Measurements from ENCODE around the gene UCP3.

The UCP3 gene

DNA sequence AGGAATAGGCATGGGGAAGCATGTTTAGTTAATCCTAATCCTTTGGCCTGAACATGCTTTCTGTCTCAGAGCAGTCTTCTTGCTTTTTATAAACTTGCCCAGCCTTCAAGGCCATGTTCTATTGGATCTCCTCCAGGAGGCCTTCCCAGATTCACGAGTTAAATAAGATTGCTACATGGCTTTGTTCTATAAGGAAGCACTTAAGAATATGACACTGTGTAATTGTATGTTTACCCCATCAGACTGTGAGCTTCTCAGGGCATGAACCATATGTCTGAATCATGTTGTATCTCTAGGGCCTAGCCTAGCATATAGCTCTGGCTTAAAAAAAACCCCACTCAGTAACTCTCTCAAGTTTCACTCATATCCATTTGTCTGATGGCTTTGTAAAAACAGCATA lies 26.4 kb upstream of the UCP3 start:
- H3K27me3 ChIP-seq (ENCODE audit: low read depth, low read length) = no peaks in the 10 kb centered on the region
- TF ChIP-seq, protein P1, sequence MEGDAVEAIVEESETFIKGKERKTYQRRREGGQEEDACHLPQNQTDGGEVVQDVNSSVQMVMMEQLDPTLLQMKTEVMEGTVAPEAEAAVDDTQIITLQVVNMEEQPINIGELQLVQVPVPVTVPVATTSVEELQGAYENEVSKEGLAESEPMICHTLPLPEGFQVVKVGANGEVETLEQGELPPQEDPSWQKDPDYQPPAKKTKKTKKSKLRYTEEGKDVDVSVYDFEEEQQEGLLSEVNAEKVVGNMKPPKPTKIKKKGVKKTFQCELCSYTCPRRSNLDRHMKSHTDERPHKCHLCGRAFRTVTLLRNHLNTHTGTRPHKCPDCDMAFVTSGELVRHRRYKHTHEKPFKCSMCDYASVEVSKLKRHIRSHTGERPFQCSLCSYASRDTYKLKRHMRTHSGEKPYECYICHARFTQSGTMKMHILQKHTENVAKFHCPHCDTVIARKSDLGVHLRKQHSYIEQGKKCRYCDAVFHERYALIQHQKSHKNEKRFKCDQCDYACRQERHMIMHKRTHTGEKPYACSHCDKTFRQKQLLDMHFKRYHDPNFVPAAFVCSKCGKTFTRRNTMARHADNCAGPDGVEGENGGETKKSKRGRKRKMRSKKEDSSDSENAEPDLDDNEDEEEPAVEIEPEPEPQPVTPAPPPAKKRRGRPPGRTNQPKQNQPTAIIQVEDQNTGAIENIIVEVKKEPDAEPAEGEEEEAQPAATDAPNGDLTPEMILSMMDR (IDR thresholded peaks at IDR 0.05; ENCODE audit: low read depth, low read length) = no peak
- no peak for TF ChIP-seq EZH2phosphoT487 (IDR thresholded peaks at IDR 0.05; ENCODE audit: low read depth)
- no peak overlapping the region for H3K4me3 ChIP-seq (ENCODE audit: low read length)
- H3K9me3 ChIP-seq (ENCODE audit: insufficient read depth, low read length) = no peaks in the 10 kb centered on the region
- H4K20me1 ChIP-seq (ENCODE audit: insufficient read depth, low read length) = no peaks in the 10 kb centered on the region
- H3K36me3 ChIP-seq (replicated peaks; ENCODE audit: low read depth, low read length) = peaks cover 33% of the 10 kb centered on the region
- no peaks in the 10 kb centered on the region for H3K79me2 ChIP-seq (ENCODE audit: low read length)
- no peaks in the 10 kb centered on the region for H3K4me1 ChIP-seq (ENCODE audit: low read length)
- H2AFZ ChIP-seq (ENCODE audit: low read depth, low read length) = no peak overlapping the region
- no peak overlapping the region for H3K9ac ChIP-seq (ENCODE audit: low read length)
- H3K4me2 ChIP-seq (ENCODE audit: low read length) = no peak overlapping the region
- H3K27ac ChIP-seq (ENCODE audit: low read length) = no peak overlapping the region

DNA sequence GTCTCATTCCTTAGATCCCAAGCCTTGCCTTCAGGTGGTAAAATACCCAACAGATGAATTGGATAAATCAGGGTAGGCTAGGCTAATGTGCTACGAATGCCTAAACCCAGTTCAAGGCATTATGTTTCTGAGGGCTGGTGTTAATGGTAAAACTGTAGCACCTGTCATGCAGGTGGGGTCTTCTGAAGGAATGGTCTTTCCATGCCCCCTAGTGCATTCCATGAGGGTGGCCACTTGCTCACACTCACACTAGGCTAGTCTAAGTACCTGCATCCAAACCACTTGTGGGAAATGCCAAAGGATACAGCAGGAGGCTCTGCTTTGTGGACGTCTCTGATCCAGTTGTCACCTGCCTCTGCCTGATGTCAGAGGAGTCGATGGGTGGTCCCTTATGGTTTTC lies 24.2 kb upstream of the UCP3 start:
- Histone ChIP-seq H3K27ac (ENCODE audit: low read length) (no peak overlapping the region), H3K27me3 (ENCODE audit: low read depth, low read length) (no peaks in the 10 kb centered on the region), H3K79me2 (ENCODE audit: low read length) (no peaks in the 10 kb centered on the region), H4K20me1 (ENCODE audit: insufficient read depth, low read length) (no peaks in the 10 kb centered on the region), H3K36me3 (replicated peaks; ENCODE audit: low read depth, low read length) (peaks cover 28% of the 10 kb centered on the region), H3K9me3 (ENCODE audit: insufficient read depth, low read length) (no peaks in the 10 kb centered on the region), H2AFZ (ENCODE audit: low read depth, low read length) (no peak overlapping the region), H3K4me2 (ENCODE audit: low read length) (no peak overlapping the region), H3K4me3 (ENCODE audit: low read length) (no peak overlapping the region), H3K4me1 (ENCODE audit: low read length) (no peaks in the 10 kb centered on the region), H3K9ac (ENCODE audit: low read length) (no peak overlapping the region)
- no peak for TF ChIP-seq EZH2phosphoT487 (IDR thresholded peaks at IDR 0.05; ENCODE audit: low read depth)
- TF ChIP-seq, protein P1 (IDR thresholded peaks at IDR 0.05; ENCODE audit: low read depth, low read length) = peak; percentile 12; the same call in 1 of the 2 replicates

DNA sequence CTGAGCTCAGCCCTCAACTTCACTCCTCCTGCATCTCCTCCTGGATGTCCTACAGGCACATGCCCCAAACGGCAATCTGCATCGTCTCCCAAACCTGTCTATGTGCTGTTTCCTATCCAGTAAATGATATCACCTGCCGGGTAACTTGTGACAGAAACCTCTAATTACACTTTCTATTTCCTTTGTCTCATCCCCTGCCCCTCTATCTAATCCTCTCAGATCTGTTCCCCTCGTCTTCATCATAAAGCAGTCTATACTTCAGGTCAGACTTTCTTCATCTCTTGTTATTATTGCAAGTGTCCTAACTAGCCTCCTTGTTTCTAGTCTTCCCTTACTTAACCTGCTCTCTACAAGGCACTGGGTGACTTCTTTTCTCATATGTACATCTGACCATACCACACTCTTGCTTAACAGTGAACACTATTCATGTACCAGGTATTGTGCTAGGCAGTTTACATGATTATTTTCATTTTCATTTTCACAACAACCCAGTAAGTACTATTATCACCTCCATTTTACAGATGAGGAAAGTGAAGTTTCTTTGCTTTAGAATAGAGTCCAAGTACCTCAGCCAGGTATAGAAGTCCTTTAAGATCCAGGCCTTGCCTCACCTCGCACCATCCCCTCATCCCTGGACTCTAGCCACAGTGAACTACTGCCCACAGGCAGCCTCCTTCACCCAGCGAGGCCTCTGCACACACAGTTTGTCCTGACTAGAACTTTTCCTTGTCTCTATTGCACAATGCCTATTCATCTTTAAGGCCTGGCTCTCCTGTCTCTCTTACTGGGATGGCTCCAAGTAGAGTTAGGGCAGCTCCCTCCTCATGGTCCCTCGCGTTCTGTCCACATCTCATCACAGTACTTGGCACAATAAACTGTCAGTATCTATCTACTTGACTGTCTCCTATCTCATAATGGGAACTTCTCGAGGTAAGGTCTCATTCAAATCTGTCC lies 22.1 kb upstream of the UCP3 start:
- Histone ChIP-seq H3K4me1 (ENCODE audit: low read length) (no peaks in the 10 kb centered on the region), H4K20me1 (ENCODE audit: insufficient read depth, low read length) (no peaks in the 10 kb centered on the region), H3K4me2 (ENCODE audit: low read length) (no peak overlapping the region), H3K79me2 (ENCODE audit: low read length) (no peaks in the 10 kb centered on the region), H3K9ac (ENCODE audit: low read length) (no peak overlapping the region), H3K27me3 (ENCODE audit: low read depth, low read length) (no peaks in the 10 kb centered on the region), H3K36me3 (replicated peaks; ENCODE audit: low read depth, low read length) (peaks cover 16% of the 10 kb centered on the region), H3K4me3 (ENCODE audit: low read length) (no peak overlapping the region), H3K27ac (ENCODE audit: low read length) (no peak overlapping the region), H3K9me3 (ENCODE audit: insufficient read depth, low read length) (no peaks in the 10 kb centered on the region), H2AFZ (ENCODE audit: low read depth, low read length) (no peak overlapping the region)
- TF ChIP-seq, protein P1 (IDR thresholded peaks at IDR 0.05; ENCODE audit: low read depth, low read length) = no peak
- no peak for TF ChIP-seq EZH2phosphoT487 (IDR thresholded peaks at IDR 0.05; ENCODE audit: low read depth)

DNA sequence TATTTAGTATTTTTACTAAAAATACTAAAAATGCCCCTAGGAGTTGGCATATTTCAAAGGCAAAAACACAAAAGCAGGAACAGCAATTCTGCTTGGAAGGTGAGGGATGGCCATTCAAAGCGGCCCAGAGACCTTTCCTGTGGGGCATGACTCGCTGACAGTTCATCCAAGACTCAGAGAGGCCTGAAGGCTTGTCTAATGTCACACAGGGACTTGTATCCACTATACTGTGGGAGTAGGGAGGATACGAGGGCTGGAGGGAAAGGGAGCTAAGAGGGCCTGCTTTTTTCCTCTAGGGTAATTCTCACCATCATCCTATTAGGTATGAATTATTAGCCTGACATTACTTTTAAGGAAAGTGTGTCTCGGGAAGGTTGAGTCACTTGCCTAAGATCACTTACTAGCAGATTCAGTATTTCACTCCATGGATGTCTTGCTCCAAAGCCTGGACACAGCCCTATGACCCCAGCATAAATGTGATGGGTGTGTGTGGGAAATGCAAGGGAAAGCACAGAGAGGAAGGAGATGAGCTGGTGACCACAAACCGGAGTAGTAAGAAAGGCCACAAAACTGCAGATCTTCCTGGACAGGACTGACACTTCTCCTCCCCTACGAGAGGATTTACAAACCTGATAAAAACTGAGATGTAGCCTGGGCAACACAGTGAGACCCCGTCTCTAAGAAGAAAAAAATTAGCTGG lies 16.7 kb upstream of the UCP3 start:
- H3K27me3 ChIP-seq (ENCODE audit: low read depth, low read length) = no peaks in the 10 kb centered on the region
- H3K27ac ChIP-seq (ENCODE audit: low read length) = no peak overlapping the region
- no peaks in the 10 kb centered on the region for H3K79me2 ChIP-seq (ENCODE audit: low read length)
- no peak for TF ChIP-seq EZH2phosphoT487 (IDR thresholded peaks at IDR 0.05; ENCODE audit: low read depth)
- TF ChIP-seq, protein P1 (IDR thresholded peaks at IDR 0.05; ENCODE audit: low read depth, low read length) = no peak
- H3K9me3 ChIP-seq (ENCODE audit: insufficient read depth, low read length) = no peaks in the 10 kb centered on the region
- H3K4me3 ChIP-seq (ENCODE audit: low read length) = no peak overlapping the region
- H4K20me1 ChIP-seq (ENCODE audit: insufficient read depth, low read length) = no peaks in the 10 kb centered on the region
- H3K4me1 ChIP-seq (ENCODE audit: low read length) = peaks cover 15% of the 10 kb centered on the region
- peaks cover 8% of the 10 kb centered on the region for H3K36me3 ChIP-seq (replicated peaks; ENCODE audit: low read depth, low read length)
- H3K9ac ChIP-seq (ENCODE audit: low read length) = no peak overlapping the region
- H3K4me2 ChIP-seq (ENCODE audit: low read length) = no peak overlapping the region
- no peak overlapping the region for H2AFZ ChIP-seq (ENCODE audit: low read depth, low read length)
